ENCODE measurements around the gene LMO2. TPM values are rescaled to one million over a fixed set of nuclear protein-coding genes. Genes with fewer than 3 reads are reported as not detected.

The LMO2 gene
- total RNA-seq, 4 donors from 2014 or later: 22.4 to 45.2 (median 29.9) TPM

DNA sequence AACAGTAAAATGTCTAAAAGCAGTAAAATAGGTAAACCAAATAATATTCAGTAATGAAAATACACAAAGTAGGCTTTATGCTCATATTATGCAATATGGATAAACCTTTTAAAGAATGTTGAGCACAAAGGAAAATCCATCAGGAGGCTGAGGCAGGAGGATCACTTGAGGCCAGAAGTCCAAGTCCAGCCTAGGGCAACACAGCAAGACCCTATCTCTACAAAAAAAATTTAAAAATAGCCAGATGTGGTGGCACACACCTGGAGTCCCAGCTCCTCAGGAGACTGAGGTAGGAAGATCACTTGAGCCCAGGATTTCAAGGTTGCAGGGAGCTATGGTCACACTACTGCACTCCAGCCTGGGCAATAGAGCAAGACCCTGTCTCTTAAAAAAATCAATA lies 17.7 kb upstream of the LMO2 start:
- no peak for DNase-seq

GRCh38 chr11:33909150-33909549 lies 17.3 kb upstream of the LMO2 start:
- TF ChIP-seq POLR2A (IDR thresholded peaks at IDR 0.05) (no peak), CTCF (IDR thresholded peaks at IDR 0.05) (no peak)
- intact Hi-C loops (cut with DNase I; ENCODE audit: low total_unique reads): no loop called here
- Histone ChIP-seq H3K27me3 (no peaks in the 10 kb centered on the region), H3K36me3 (no peaks in the 10 kb centered on the region), H3K9me3 (no peaks in the 10 kb centered on the region), H3K4me3 (no peak overlapping the region), H3K27ac (no peak overlapping the region), H3K4me1 (no peaks in the 10 kb centered on the region)
- no peak for DNase-seq

More for the DNA sequence above, 17.7 kb upstream of the LMO2 start:
- Histone ChIP-seq H3K27ac (no peak overlapping the region), H3K27me3 (no peaks in the 10 kb centered on the region), H3K36me3 (no peaks in the 10 kb centered on the region), H3K4me3 (no peak overlapping the region), H3K9me3 (no peaks in the 10 kb centered on the region), H3K4me1 (no peaks in the 10 kb centered on the region)
- intact Hi-C loops (cut with DNase I; ENCODE audit: low total_unique reads): no loop called here
- no peak for TF ChIP-seq POLR2A (IDR thresholded peaks at IDR 0.05)
- TF ChIP-seq CTCF (IDR thresholded peaks at IDR 0.05): no peak

GRCh38 chr11:33907421-33907820 lies 15.5 kb upstream of the LMO2 start:
- no peak for DNase-seq
- H3K4me3 ChIP-seq: no peak overlapping the region
- intact Hi-C loops (cut with DNase I; ENCODE audit: low total_unique reads): no loop called here
- H3K36me3 ChIP-seq: no peaks in the 10 kb centered on the region
- TF ChIP-seq CTCF (IDR thresholded peaks at IDR 0.05) (no peak), POLR2A (IDR thresholded peaks at IDR 0.05) (no peak)
- no peaks in the 10 kb centered on the region for H3K4me1 ChIP-seq
- H3K9me3 ChIP-seq: no peaks in the 10 kb centered on the region
- H3K27me3 ChIP-seq: no peaks in the 10 kb centered on the region
- no peak overlapping the region for H3K27ac ChIP-seq

DNA sequence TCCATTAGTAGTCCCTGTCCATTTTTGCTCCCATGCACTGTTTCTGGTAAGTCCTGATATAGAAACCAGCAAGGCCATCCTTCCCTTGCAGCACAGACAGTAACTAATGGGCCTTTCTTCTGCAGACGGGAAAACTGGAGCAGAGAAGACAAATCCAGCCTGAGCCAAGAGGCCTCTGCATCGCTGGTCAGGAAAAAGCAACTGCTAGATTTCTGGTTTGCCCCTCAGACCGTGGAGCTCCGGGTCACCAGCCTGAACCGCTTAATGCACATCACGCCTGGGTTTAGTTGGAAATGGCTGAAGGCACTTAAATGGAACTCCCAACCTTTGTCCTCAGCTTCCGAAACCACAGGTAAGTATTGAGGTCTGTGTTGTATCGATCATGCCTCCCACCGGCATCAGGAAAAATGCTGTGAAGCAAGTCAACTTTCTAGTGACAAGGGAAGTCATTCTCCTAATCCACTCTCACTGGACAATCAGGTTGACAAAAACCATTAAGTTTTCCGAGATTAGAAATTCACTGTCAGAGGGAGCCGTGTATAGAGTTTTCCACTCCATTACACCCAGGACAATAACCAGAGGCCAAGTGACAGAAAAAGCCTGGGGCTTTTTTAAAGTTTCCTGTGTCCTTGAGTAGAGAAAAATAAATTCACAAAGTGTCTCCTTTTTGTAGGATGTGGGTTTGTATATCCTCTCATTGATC lies 14.8 kb upstream of the LMO2 start:
- H3K36me3 ChIP-seq: no peaks in the 10 kb centered on the region
- no peaks in the 10 kb centered on the region for H3K4me1 ChIP-seq
- H3K9me3 ChIP-seq: no peaks in the 10 kb centered on the region
- H3K27me3 ChIP-seq: no peaks in the 10 kb centered on the region
- no peak overlapping the region for H3K4me3 ChIP-seq
- intact Hi-C loops (cut with DNase I; ENCODE audit: low total_unique reads): no loop called here
- no peak for DNase-seq
- TF ChIP-seq POLR2A (IDR thresholded peaks at IDR 0.05) (no peak), CTCF (IDR thresholded peaks at IDR 0.05) (no peak)
- H3K27ac ChIP-seq: no peak overlapping the region

DNA sequence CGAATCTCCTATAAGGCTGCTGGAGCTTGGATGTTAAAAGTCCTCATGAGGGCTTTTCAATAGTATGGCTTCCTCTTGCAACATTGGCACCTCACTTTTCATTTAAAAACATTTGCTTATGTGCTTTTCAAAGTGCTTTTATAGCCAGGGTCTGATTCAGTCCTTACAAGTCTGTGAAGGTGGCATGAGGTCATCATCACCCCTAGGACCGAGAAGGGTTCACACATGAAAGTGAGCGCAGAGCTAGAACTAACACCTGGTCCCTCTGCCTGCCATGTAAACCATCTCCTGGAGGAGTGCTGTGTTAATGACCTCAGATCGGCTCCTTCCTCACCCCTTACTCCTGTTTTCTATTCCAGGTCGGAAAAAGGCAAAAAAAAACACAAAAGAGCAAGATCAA lies 12.2 kb upstream of the LMO2 start:
- intact Hi-C loops (cut with DNase I; ENCODE audit: low total_unique reads): no loop called here
- no peak for DNase-seq
- no peak overlapping the region for H3K27ac ChIP-seq
- no peak overlapping the region for H3K4me3 ChIP-seq
- no peaks in the 10 kb centered on the region for H3K27me3 ChIP-seq
- no peak for TF ChIP-seq CTCF (IDR thresholded peaks at IDR 0.05)
- TF ChIP-seq POLR2A (IDR thresholded peaks at IDR 0.05): no peak
- H3K9me3 ChIP-seq: no peaks in the 10 kb centered on the region
- H3K36me3 ChIP-seq: no peaks in the 10 kb centered on the region
- peaks cover 0 to 7% of the 10 kb centered on the region in 2 donors for H3K4me1 ChIP-seq
